Esophagus squamous epithelium (tissue), 4 donors: ENCODE data around the gene ADAM19.

Source experiments
- CTCF ChIP-seq, 6 experiments: fragments of 450-650 bp in 4 of 6; fragments of 200-600 bp in 2 of 6; sonication (generic) in 2 of 6; IDR thresholded peaks; one replicate each; pipeline ENCODE4 v1.5.1; 2016 to 2019; ENCODE audit warnings: antibody characterized with exemption in 6 of 6, mild to moderate bottlenecking in 4 of 6, moderate library complexity in 4 of 6
- POLR2A ChIP-seq, 4 donors: fragments of 450-650 bp; IDR thresholded peaks; one replicate each; pipeline ENCODE4 v1.6.1; 2017; ENCODE audit warnings: antibody characterized with exemption in 4 of 4, mild to moderate bottlenecking in 4 of 4, moderate library complexity in 3 of 4

- TF ChIP-seq CTCF (IDR thresholded peaks at IDR 0.05), result no peak
- no peak for TF ChIP-seq POLR2A (IDR thresholded peaks at IDR 0.05)
Measured at GRCh38 chr5:157597277-157597676, 21.7 kb upstream of the ADAM19 start.
